H9 (cell line): Measurements from ENCODE around the gene ADAD2. TPM values are rescaled to one million over a fixed set of nuclear protein-coding genes. Genes with fewer than 3 reads are reported as not detected.

ENCODE experiments used
- DNase-seq: peaks from one replicate; pipeline ENCODE4 v3.0.0-alpha.2; 2017
- H2AFZ ChIP-seq: one replicate; pipeline ENCODE4 v1.6.1; 2013; ENCODE audit warnings: mild to moderate bottlenecking, low read length, control low read depth, moderate library complexity
- H2AK5ac ChIP-seq: 2 replicates; pipeline ENCODE4 v1.6.1; 2013; ENCODE audit warnings: low read length, control low read depth, mixed read lengths; ENCODE audit not compliant: insufficient read length
- H2BK120ac ChIP-seq: one replicate; pipeline ENCODE4 v1.6.1; 2013; ENCODE audit warnings: low read depth, mild to moderate bottlenecking, low read length, control low read depth, inconsistent platforms; ENCODE audit not compliant: poor library complexity, severe bottlenecking
- H2BK12ac ChIP-seq: 2 replicates; pipeline ENCODE4 v1.6.1; 2013; ENCODE audit warnings: low read length, control low read depth, mixed read lengths, low read depth; ENCODE audit not compliant: insufficient read length
- H2BK15ac ChIP-seq: 2 replicates; pipeline ENCODE4 v1.6.1; 2013; ENCODE audit warnings: low read depth, low read length, control low read depth
- H2BK20ac ChIP-seq: one replicate; pipeline ENCODE4 v1.6.1; 2013; ENCODE audit warnings: low read depth, mild to moderate bottlenecking, low read length, control low read depth, inconsistent platforms; ENCODE audit not compliant: poor library complexity, severe bottlenecking
- H2BK5ac ChIP-seq: 2 replicates; pipeline ENCODE4 v1.6.1; 2013; ENCODE audit warnings: low read length, control low read depth, mixed read lengths; ENCODE audit not compliant: insufficient read length
- H3K14ac ChIP-seq: 2 replicates; pipeline ENCODE4 v1.6.1; 2013; ENCODE audit warnings: low read length, control low read depth; ENCODE audit not compliant: insufficient read depth
- H3K18ac ChIP-seq: 2 replicates; pipeline ENCODE4 v1.6.1; 2013; ENCODE audit warnings: low read depth, mild to moderate bottlenecking, mixed read lengths, low read length, control low read depth; ENCODE audit not compliant: insufficient read length
- H3K23ac ChIP-seq: 2 replicates; pipeline ENCODE4 v1.6.1; 2013; ENCODE audit warnings: low read length, control low read depth, mixed read lengths, low read depth; ENCODE audit not compliant: insufficient read length
- H3K23me2 ChIP-seq: 2 replicates; pipeline ENCODE4 v1.6.1; 2013; ENCODE audit warnings: low read depth, mild to moderate bottlenecking, mixed read lengths, low read length, control low read depth; ENCODE audit not compliant: insufficient read length, poor library complexity, severe bottlenecking
- H3K27ac ChIP-seq: 2 replicates; pipeline ENCODE4 v1.5.1; 2013; ENCODE audit warnings: low read length, control low read depth, mixed read lengths, low read depth; ENCODE audit not compliant: insufficient read length
- H3K27me3 ChIP-seq: 2 replicates; pipeline ENCODE4 v1.6.1; 2013; ENCODE audit warnings: low read length, control low read depth, inconsistent platforms; ENCODE audit not compliant: insufficient read depth
- H3K4ac ChIP-seq: 2 replicates; pipeline ENCODE4 v1.6.1; 2013; ENCODE audit warnings: low read depth, mild to moderate bottlenecking, control low read depth, inconsistent platforms, low read length, moderate library complexity
- H3K4me1 ChIP-seq: 2 replicates; pipeline ENCODE4 v1.6.1; 2013; ENCODE audit warnings: low read length, control low read depth, inconsistent platforms; ENCODE audit not compliant: insufficient read depth
- H3K4me2 ChIP-seq: 2 replicates; pipeline ENCODE4 v1.6.1; 2013; ENCODE audit warnings: low read length, control low read depth, mixed read lengths; ENCODE audit not compliant: insufficient read length, insufficient read depth
- H3K56ac ChIP-seq: 2 replicates; pipeline ENCODE4 v1.6.1; 2013; ENCODE audit warnings: low read depth, mild to moderate bottlenecking, mixed read lengths, low read length, control low read depth; ENCODE audit not compliant: insufficient read length
- H3K79me1 ChIP-seq: 2 replicates; pipeline ENCODE4 v1.6.1; 2013; ENCODE audit warnings: low read depth, mild to moderate bottlenecking, moderate library complexity, low read length, control low read depth, inconsistent platforms; ENCODE audit not compliant: insufficient read depth, poor library complexity, severe bottlenecking
- H3K79me2 ChIP-seq: 2 replicates; pipeline ENCODE4 v1.6.1; 2013; ENCODE audit warnings: low read length, control low read depth, inconsistent platforms; ENCODE audit not compliant: insufficient read depth
- H3K9ac ChIP-seq: 2 replicates; pipeline ENCODE4 v1.6.1; 2013; ENCODE audit warnings: low read length, control low read depth, mixed read lengths; ENCODE audit not compliant: insufficient read length; ENCODE audit errors: extremely low read depth
- H3K9me3 ChIP-seq: one replicate; pipeline ENCODE4 v1.6.1; 2013; ENCODE audit warnings: low read depth, low read length, inconsistent platforms; ENCODE audit not compliant: control insufficient read depth
- H3T11ph ChIP-seq: one replicate; pipeline ENCODE4 v1.6.1; 2013; ENCODE audit warnings: mild to moderate bottlenecking, low read length, control low read depth, inconsistent platforms
- H4K20me1 ChIP-seq: one replicate; pipeline ENCODE4 v1.6.1; 2013; ENCODE audit not compliant: control insufficient read depth, insufficient read length, insufficient read depth
- H4K5ac ChIP-seq: 2 replicates; pipeline ENCODE4 v1.6.1; 2013; ENCODE audit warnings: low read depth, mild to moderate bottlenecking, mixed read lengths, low read length, control low read depth; ENCODE audit not compliant: insufficient read length
- H4K8ac ChIP-seq: replicated peaks from 2 replicates; pipeline ENCODE4 v1.6.1; 2013; ENCODE audit warnings: low read length, control low read depth, mixed read lengths, low read depth; ENCODE audit not compliant: insufficient read length
- H4K91ac ChIP-seq: 2 replicates; pipeline ENCODE4 v1.6.1; 2013; ENCODE audit warnings: low read depth, mild to moderate bottlenecking, moderate library complexity, mixed read lengths, low read length, control low read depth; ENCODE audit not compliant: insufficient read length
- H3K27ac Mint-ChIP-seq, 3 experiments: 2 replicates in 2 of 3; 3 replicates in 1 of 3; pipeline ENCODE4 v1.8.0; 2020 to 2021; ENCODE audit warnings: mixed read lengths in 3 of 3, mild to moderate bottlenecking in 1 of 3, moderate library complexity in 1 of 3
- H3K27me3 Mint-ChIP-seq: 2 replicates; pipeline ENCODE4 v1.8.0; 2021; ENCODE audit warnings: low read depth, mild to moderate bottlenecking, moderate library complexity, mixed read lengths
- H3K36me3 Mint-ChIP-seq, 3 experiments: 2 replicates in 2 of 3; 3 replicates in 1 of 3; pipeline ENCODE4 v1.8.0; 2020 to 2021; ENCODE audit warnings: low read depth in 3 of 3, mixed read lengths in 3 of 3; ENCODE audit not compliant: insufficient read depth in 1 of 3
- H3K4me1 Mint-ChIP-seq, 2 experiments: 2 replicates each; pipeline ENCODE4 v1.8.0; 2020; ENCODE audit warnings: mixed read lengths in 2 of 2
- H3K4me3 Mint-ChIP-seq, 2 experiments: 2 replicates in 1 of 2; 3 replicates in 1 of 2; pipeline ENCODE4 v1.8.0; 2020 to 2021; ENCODE audit warnings: mild to moderate bottlenecking in 2 of 2, mixed read lengths in 2 of 2, moderate library complexity in 1 of 2
- H3K9me3 Mint-ChIP-seq, 2 experiments: 2 replicates in 1 of 2; 3 replicates in 1 of 2; pipeline ENCODE4 v1.8.0; 2020; ENCODE audit warnings: mild to moderate bottlenecking in 2 of 2, mixed read lengths in 2 of 2, moderate library complexity in 1 of 2
- CTCF ChIP-seq: fragments of 200-600 bp; sonication (generic); conservative IDR thresholded peaks from 3 replicates; pipeline ENCODE4 v1.8.0; 2021; ENCODE audit warnings: antibody characterized with exemption, mild to moderate bottlenecking
- WGBS: extraction: QIAGEN DNeasy Blood & Tissue Kit; methylation state at CpG from one replicate; pipeline ENCODE4 v1.1.7; 2013; ENCODE audit warnings: missing lambda C conversion rate, low lambda C conversion rate, mixed read lengths; ENCODE audit not compliant: insufficient read length; ENCODE audit errors: extremely low coverage; 5-methylcytosine and 5-hydroxymethylcytosine counted together
- total RNA-seq: library from RNA; stranded (reverse); gene quantifications from 2 replicates; pipeline ENCODE4 v1.2.1, GENCODE V29; 2021

Gene ADAD2
- total RNA-seq, 1 experiment from 2014 or later, result 1.0 TPM

GRCh38 chr16:84183572-84183875, 7.4 kb upstream of the ADAD2 start:
- DNase-seq, result no peak
- Histone ChIP-seq H4K5ac (no peak overlapping the region), H2BK20ac (no peak overlapping the region), H2AK5ac (no peak overlapping the region), H2BK15ac (no peak overlapping the region), H4K20me1 (no peaks in the 10 kb centered on the region), H3K23me2 (peaks cover 6% of the 10 kb centered on the region), H2BK5ac (no peak overlapping the region), H2BK12ac (no peak overlapping the region), H3K18ac (no peak overlapping the region), H3K27me3 (no peaks in the 10 kb centered on the region), H3K56ac (no peak overlapping the region), H3K79me2 (peaks cover 9% of the 10 kb centered on the region; the same call in 1 of the 2 replicates), H3K4me2 (no peak overlapping the region), H2BK120ac (no peak overlapping the region), H4K8ac (no peak overlapping the region), H3K14ac (no peak overlapping the region), H3K9ac (no peak overlapping the region), H3T11ph (no peak overlapping the region), H3K23ac (no peak overlapping the region), H3K27ac (no peak overlapping the region), H3K9me3 (no peaks in the 10 kb centered on the region), H3K4me1 (no peaks in the 10 kb centered on the region), H3K79me1 (peaks cover 6% of the 10 kb centered on the region), H2AFZ (no peak overlapping the region), H3K4ac (no peak overlapping the region), H4K91ac (no peak overlapping the region)
- H3K4me1 Mint-ChIP-seq, result peaks cover 8 to 13% of the 10 kb centered on the region in 2 experiments
- H3K27me3 Mint-ChIP-seq, result peaks cover 2% of the 10 kb centered on the region; the same call in 1 of the 2 replicates
- H3K27ac Mint-ChIP-seq, result no peak overlapping the region; a peak in 1 of 7 replicates
- H3K9me3 Mint-ChIP-seq, result no peaks in the 10 kb centered on the region
- TF ChIP-seq CTCF, result no peak
- no CpG with 5 or more reads among the region's 5 CpGs for WGBS
- no peak overlapping the region for H3K4me3 Mint-ChIP-seq
- H3K36me3 Mint-ChIP-seq, result peaks cover 14 to 54% (median 50%) of the 10 kb centered on the region in 3 experiments; a peak in 6 of 7 replicates
